Sigmoid colon (tissue), 7 donors: ENCODE results near the gene KATNBL1. TPM values are rescaled to one million over a fixed set of nuclear protein-coding genes. Genes with fewer than 3 reads are reported as not detected.

Experiments used
- DNase-seq: peaks from one replicate; pipeline ENCODE4 v3.0.0-alpha.2; 2019
- H3K27ac ChIP-seq, 4 donors: fragments of 200-600 bp; sonication (generic); one replicate each; pipeline ENCODE4 v1.5.1; 2016 to 2019; ENCODE audit warnings: mild to moderate bottlenecking in 1 of 4
- H3K27me3 ChIP-seq, 3 donors: fragments of 200-600 bp; sonication (generic); one replicate each; pipeline ENCODE4 v1.5.1; 2019; ENCODE audit warnings: mild to moderate bottlenecking in 1 of 3
- H3K36me3 ChIP-seq, 4 donors: fragments of 200-600 bp; sonication (generic); one replicate each; pipeline ENCODE4 v1.5.1; 2016 to 2019
- H3K4me1 ChIP-seq, 4 donors: fragments of 200-600 bp; sonication (generic); one replicate each; pipeline ENCODE4 v1.5.1; 2017 to 2019
- H3K4me3 ChIP-seq, 4 donors: fragments of 200-600 bp; sonication (generic); one replicate each; pipeline ENCODE4 v1.5.1; 2017 to 2019; ENCODE audit warnings: mild to moderate bottlenecking in 2 of 4, moderate library complexity in 1 of 4
- H3K9me3 ChIP-seq, 4 donors: fragments of 200-600 bp in 3 of 4; sonication (generic) in 3 of 4; one replicate each; pipeline versions ENCODE4 v1.5.1 to v1.6.1; 2013 to 2019
- EP300 ChIP-seq, 4 donors: sonication (generic); formaldehyde crosslinking; IDR thresholded peaks; one replicate each; pipeline ENCODE4 v1.6.1; 2017; ENCODE audit warnings: antibody characterized with exemption in 4 of 4
- POLR2A ChIP-seq, 2 donors: fragments of 450-650 bp; IDR thresholded peaks; one replicate each; pipeline ENCODE4 v1.6.1; 2016; ENCODE audit warnings: antibody characterized with exemption in 2 of 2, mild to moderate bottlenecking in 2 of 2, moderate library complexity in 2 of 2
- POLR2AphosphoS5 ChIP-seq, 4 donors: sonication (generic); formaldehyde crosslinking; IDR thresholded peaks; one replicate each; pipeline ENCODE4 v1.6.1; 2017; ENCODE audit warnings: antibody characterized with exemption in 4 of 4
- WGBS, 2 donors: extraction: QIAGEN DNeasy Blood & Tissue Kit; methylation state at CpG; one replicate each; pipeline ENCODE4 v1.1.7; 2013; 5-methylcytosine and 5-hydroxymethylcytosine counted together
- intact Hi-C: fragments of 100-400 bp; cut with DNase I; formaldehyde crosslinking; loops from one replicate; pipeline ENCODE4 v1.15.1; 2023
- polyA plus RNA-seq, 3 donors: library from polyadenylated mRNA; stranded (reverse); fragments of 200-250 nt; gene quantifications; one replicate each; pipeline ENCODE4 v1.2.3, GENCODE V29; 2013
- total RNA-seq, 4 donors: library from RNA; depleted of rRNA; stranded (reverse); fragments of >200 nt; gene quantifications; one replicate each; pipeline ENCODE4 v1.1.0, GENCODE V29; 2016
- TF ChIP-seq, protein P1 (sequence below), 4 experiments: fragments of 450-650 bp in 3 of 4; fragments of 200-600 bp in 1 of 4; IDR thresholded peaks; one replicate each; pipeline ENCODE4 v1.5.1; 2016 to 2019; ENCODE audit warnings: antibody characterized with exemption in 4 of 4, mild to moderate bottlenecking in 3 of 4, moderate library complexity in 2 of 4
- donor health status: healthy with polysubstance abuse.
- donor health status: Bipolar disorder and iron deficiency.
- donor health status: healthy.

KATNBL1 gene
- total and polyA plus RNA-seq, 7 donors, result 15.7 to 88.9 (median 39.5) TPM

DNA sequence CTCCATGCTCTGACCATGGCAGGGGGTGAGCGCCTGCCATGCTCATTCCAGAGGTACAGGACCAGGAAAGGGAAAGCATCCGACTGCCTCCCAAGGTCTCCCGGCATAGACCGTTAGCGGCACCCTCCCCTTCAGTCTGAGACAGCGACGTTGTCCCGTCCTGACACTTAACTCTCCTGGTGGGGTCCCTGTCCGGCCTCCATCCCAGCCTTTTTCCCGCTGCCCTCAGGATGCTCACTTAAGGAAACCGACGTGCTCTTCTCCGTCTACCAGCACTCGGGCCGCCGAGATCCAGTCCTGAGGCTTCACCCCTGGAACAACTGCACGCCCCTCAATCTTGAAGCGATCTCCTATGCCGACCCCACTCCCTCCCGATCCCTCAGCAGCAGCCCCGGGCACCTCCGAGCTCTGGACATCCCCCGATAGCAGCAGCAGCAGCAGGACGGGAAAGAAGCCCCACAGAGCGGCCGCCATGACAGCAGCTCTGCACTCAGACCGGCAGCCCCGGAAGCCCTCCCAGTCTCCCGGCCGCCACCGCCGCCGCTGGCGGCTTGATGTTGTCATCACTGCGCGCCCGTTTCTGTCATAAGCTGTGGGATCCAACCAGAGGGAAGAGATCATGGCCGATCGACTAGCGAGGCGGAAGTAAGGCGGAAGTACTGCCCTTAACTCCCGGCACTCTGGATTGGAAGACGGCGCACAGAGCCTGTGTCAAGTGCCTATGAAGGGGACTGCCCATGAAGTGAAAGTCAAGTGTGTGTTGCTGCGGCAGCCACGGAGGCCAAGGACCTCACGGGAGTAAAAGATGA, 108.3 kb downstream of the KATNBL1 start, which contains the start of the genes EMC7 and PGBD4:
Gene EMC7 (minus strand): TSS at position 497 of the 809 bp plus-strand sequence. CDS start 23 bp downstream, at position 474.
Gene PGBD4 (plus strand): TSS at position 718 of the 809 bp plus-strand sequence. CDS start 449 bp downstream, outside the sequence.
- no peaks in the 10 kb centered on the region for H3K36me3 ChIP-seq
- H3K4me3 ChIP-seq, result peak within 1 kb of the TSS; percentile 65 to 89 (median 72)
- DNase-seq, result peak; percentile 99
- peak; percentile 52 to 64 for TF ChIP-seq POLR2A (IDR thresholded peaks at IDR 0.05)
- TF ChIP-seq, protein P1, sequence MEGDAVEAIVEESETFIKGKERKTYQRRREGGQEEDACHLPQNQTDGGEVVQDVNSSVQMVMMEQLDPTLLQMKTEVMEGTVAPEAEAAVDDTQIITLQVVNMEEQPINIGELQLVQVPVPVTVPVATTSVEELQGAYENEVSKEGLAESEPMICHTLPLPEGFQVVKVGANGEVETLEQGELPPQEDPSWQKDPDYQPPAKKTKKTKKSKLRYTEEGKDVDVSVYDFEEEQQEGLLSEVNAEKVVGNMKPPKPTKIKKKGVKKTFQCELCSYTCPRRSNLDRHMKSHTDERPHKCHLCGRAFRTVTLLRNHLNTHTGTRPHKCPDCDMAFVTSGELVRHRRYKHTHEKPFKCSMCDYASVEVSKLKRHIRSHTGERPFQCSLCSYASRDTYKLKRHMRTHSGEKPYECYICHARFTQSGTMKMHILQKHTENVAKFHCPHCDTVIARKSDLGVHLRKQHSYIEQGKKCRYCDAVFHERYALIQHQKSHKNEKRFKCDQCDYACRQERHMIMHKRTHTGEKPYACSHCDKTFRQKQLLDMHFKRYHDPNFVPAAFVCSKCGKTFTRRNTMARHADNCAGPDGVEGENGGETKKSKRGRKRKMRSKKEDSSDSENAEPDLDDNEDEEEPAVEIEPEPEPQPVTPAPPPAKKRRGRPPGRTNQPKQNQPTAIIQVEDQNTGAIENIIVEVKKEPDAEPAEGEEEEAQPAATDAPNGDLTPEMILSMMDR (IDR thresholded peaks at IDR 0.05), result no peak
- peak; percentile 68 to 91 (median 84) for TF ChIP-seq POLR2AphosphoS5 (IDR thresholded peaks at IDR 0.05)
- TF ChIP-seq EP300 (IDR thresholded peaks at IDR 0.05), result peak in 1 of 4 donors; percentile 6
- intact Hi-C loops, result loop anchor here (1.0 to 10.0 kb wide), 5 partner anchors 17 to 483 kb away; partner anchors contain the start of genes EMC4, GOLGA8B, KATNBL1 and NOP10
- WGBS, 2 donors, result 0% methylated on average over 48 of the region's 48 CpGs
- H3K27me3 ChIP-seq, result no peaks in the 10 kb centered on the region
- H3K27ac ChIP-seq, result peak within 1 kb of the TSS; percentile 81 to 89 (median 86)
- H3K4me1 ChIP-seq, result peaks cover 4 to 30% (median 24%) of the 10 kb centered on the region in 4 donors
- H3K9me3 ChIP-seq, result no peaks in the 10 kb centered on the region

GRCh38 chr15:34099914-34100313, 110.0 kb downstream of the KATNBL1 start:
- no peak overlapping the region for H3K4me3 ChIP-seq
- WGBS, 2 donors, result 95 to 97% methylated on average over 5 of the region's 5 CpGs
- intact Hi-C loops, result loop anchor here (2.0 to 10.0 kb wide), 4 partner anchors 15 to 485 kb away; partner anchors contain the start of genes GOLGA8B, KATNBL1, NOP10 and NUTM1

More at GRCh38 chr15:34099914-34100313, 110.0 kb downstream of the KATNBL1 start:
- Histone ChIP-seq H3K4me1 (peaks cover 4 to 30% (median 24%) of the 10 kb centered on the region in 4 donors), H3K36me3 (peaks cover 0 to 12% (median 1%) of the 10 kb centered on the region in 4 donors), H3K27ac (no peak overlapping the region), H3K27me3 (no peaks in the 10 kb centered on the region), H3K9me3 (no peaks in the 10 kb centered on the region)
- TF ChIP-seq EP300 (IDR thresholded peaks at IDR 0.05) (no peak), POLR2AphosphoS5 (IDR thresholded peaks at IDR 0.05) (no peak), POLR2A (IDR thresholded peaks at IDR 0.05) (no peak)
- TF ChIP-seq, protein P1 (IDR thresholded peaks at IDR 0.05), result no peak
- DNase-seq, result no peak

Other genes with a start within 250 kb of the KATNBL1 start
- not detected for gene CHRM5, start 241.6 kb downstream of the KATNBL1 start, total RNA-seq
- gene CHRM5, start 241.6 kb downstream of the KATNBL1 start, polyA plus RNA-seq, result under 1 TPM in 1 of 3 donors, not detected in 2; 0.01 TPM
- 10 to 100 TPM; 15.0 to 23.3 (median 19.2) TPM for gene AVEN, start 170.9 kb downstream of the KATNBL1 start, total RNA-seq
- gene AVEN, start 170.9 kb downstream of the KATNBL1 start, polyA plus RNA-seq, result 10 to 100 TPM in 2 of 3 donors, 1 to 10 TPM in 1; 9.2 to 13.8 (median 10.4) TPM
- 10 to 100 TPM; 34.8 to 55.1 (median 47.7) TPM for gene EMC7, start 108.2 kb downstream of the KATNBL1 start, total RNA-seq
- 10 to 100 TPM; 15.0 to 75.8 (median 21.5) TPM for gene EMC7, start 108.2 kb downstream of the KATNBL1 start, polyA plus RNA-seq
- 1 to 10 TPM in 3 of 4 donors, under 1 TPM in 1; 0.54 to 1.4 (median 1.4) TPM for gene PGBD4, start 108.0 kb downstream of the KATNBL1 start, total RNA-seq
- gene PGBD4, start 108.0 kb downstream of the KATNBL1 start, polyA plus RNA-seq, result 1 to 10 TPM in 1 of 3 donors, under 1 TPM in 2; under 0.01 to 1.3 (median 0.23) TPM
- 100 to 1,000 TPM; 109 to 245 (median 183) TPM for gene EMC4, start 14.9 kb upstream of the KATNBL1 start, total RNA-seq
- 100 to 1,000 TPM in 1 of 3 donors, 10 to 100 TPM in 2; 65.2 to 107 (median 69.1) TPM for gene EMC4, start 14.9 kb upstream of the KATNBL1 start, polyA plus RNA-seq
- gene SLC12A6, start 127.7 kb upstream of the KATNBL1 start, total RNA-seq, result 10 to 100 TPM; 14.3 to 22.7 (median 20.0) TPM
- 10 to 100 TPM in 1 of 3 donors, 1 to 10 TPM in 2; 1.4 to 10.1 (median 2.4) TPM for gene SLC12A6, start 127.7 kb upstream of the KATNBL1 start, polyA plus RNA-seq
- gene NOP10, start 133.0 kb upstream of the KATNBL1 start, total RNA-seq, result 100 to 1,000 TPM in 3 of 4 donors, 10 to 100 TPM in 1; 67.6 to 160 (median 118) TPM
- 100 to 1,000 TPM; 245 to 532 (median 425) TPM for gene NOP10, start 133.0 kb upstream of the KATNBL1 start, polyA plus RNA-seq
- gene NUTM1, start 133.2 kb upstream of the KATNBL1 start, total RNA-seq, result not detected
- gene NUTM1, start 133.2 kb upstream of the KATNBL1 start, polyA plus RNA-seq, result under 1 TPM in 1 of 3 donors, not detected in 2; 0.01 TPM
- 10 to 100 TPM in 3 of 4 donors, 1 to 10 TPM in 1; 9.6 to 25.2 (median 15.6) TPM for gene LPCAT4, start 157.1 kb upstream of the KATNBL1 start, total RNA-seq
- 100 to 1,000 TPM in 1 of 3 donors, 10 to 100 TPM in 2; 24.5 to 122 (median 26.4) TPM for gene LPCAT4, start 157.1 kb upstream of the KATNBL1 start, polyA plus RNA-seq
- 10 to 100 TPM; 20.7 to 52.3 (median 37.5) TPM for gene GOLGA8A, start 227.7 kb upstream of the KATNBL1 start, total RNA-seq
- gene GOLGA8A, start 227.7 kb upstream of the KATNBL1 start, polyA plus RNA-seq, result 10 to 100 TPM in 1 of 3 donors, 1 to 10 TPM in 1, under 1 TPM in 1; 0.60 to 22.5 (median 3.9) TPM